Activated naive CD8-positive, alpha-beta T cell treated with anti-CD3 and anti-CD28 coated beads, Interleukin-2, amount 50 U/mL, for 24 hours (primary cell): ENCODE data around the gene PLXDC2.

Experiments used
- ATAC-seq: fragments of 150-1000 bp; cut with Tn5 transposase; one replicate; pipeline ENCODE4 v1.10.0; 2021
- DNase-seq: peaks from one replicate; pipeline ENCODE4 v3.0.0; 2021
- H3K27ac Mint-ChIP-seq: one replicate; pipeline ENCODE4 v1.8.0; 2021; ENCODE audit warnings: mild to moderate bottlenecking, mixed read lengths
- H3K27me3 Mint-ChIP-seq: one replicate; pipeline ENCODE4 v1.8.0; 2021; ENCODE audit warnings: mixed read lengths
- H3K36me3 Mint-ChIP-seq: one replicate; pipeline ENCODE4 v1.8.0; 2021; ENCODE audit warnings: low read depth, mixed read lengths
- H3K4me1 Mint-ChIP-seq: one replicate; pipeline ENCODE4 v1.8.0; 2021; ENCODE audit warnings: mixed read lengths
- H3K4me3 Mint-ChIP-seq: one replicate; pipeline ENCODE4 v1.8.0; 2021; ENCODE audit warnings: mild to moderate bottlenecking, moderate library complexity, mixed read lengths
- H3K9me3 Mint-ChIP-seq: one replicate; pipeline ENCODE4 v1.8.0; 2021; ENCODE audit warnings: mixed read lengths

PLXDC2 gene

DNA sequence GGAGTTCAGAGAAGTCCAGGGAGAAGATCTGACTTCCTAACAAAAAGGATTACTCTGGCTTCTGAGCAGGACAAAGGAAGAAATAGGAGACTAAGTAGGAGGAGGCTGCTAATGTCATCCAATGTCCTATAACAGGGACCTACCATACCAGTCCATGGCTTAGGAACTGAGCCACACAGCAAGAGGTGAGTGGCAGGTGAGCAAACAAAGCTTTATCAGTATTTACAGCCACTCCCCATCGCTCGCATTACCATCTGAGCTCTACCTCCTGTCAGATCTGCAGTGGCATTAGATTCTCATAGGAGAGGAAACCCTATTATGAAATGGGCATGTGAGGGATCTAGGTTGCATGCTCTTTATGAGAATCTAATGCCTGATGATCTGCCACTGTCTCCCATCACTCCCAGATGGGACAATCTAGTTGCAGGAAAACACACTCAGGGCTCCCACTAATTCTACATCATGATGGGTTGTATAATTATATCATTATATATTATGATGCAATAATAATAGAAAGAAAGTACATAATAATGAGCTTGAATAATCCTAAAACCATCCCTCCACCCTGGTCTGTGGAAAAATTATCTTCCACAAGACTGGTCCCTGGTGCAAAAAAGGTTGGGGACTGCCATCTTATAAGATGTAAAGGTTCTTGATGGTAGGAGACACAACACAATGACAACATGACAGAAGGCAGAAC, 487.4 kb downstream of the PLXDC2 start:
- Mint-ChIP-seq H3K4me3 (no peak overlapping the region), H3K27ac (no peak overlapping the region), H3K4me1 (no peaks in the 10 kb centered on the region), H3K9me3 (peaks cover 11% of the 10 kb centered on the region), H3K27me3 (no peaks in the 10 kb centered on the region), H3K36me3 (no peaks in the 10 kb centered on the region)
- ATAC-seq (no peak), DNase-seq (no peak)

DNA sequence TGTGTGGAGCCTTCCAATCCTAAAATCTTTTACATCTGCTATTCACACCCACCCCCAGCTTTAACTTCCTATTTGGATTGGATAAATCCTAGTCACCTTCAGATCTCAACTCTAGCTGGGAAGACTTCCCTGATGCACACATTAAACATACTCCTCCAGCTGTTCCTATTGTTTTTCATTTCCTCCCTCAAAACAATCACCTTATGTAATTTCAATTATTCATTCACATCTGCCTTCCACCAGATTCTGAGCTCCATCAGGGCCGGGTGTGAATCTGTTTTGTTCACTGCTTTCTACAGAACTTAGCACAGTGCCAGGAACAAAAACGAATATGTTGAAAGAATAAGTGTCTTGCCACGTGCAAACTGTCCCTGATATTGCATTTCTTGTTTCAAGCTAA, 497.4 kb downstream of the PLXDC2 start:
- no peak for DNase-seq
- ATAC-seq = no peak
- H3K27ac Mint-ChIP-seq = no peak overlapping the region
- no peaks in the 10 kb centered on the region for H3K36me3 Mint-ChIP-seq
- peaks cover 32% of the 10 kb centered on the region for H3K9me3 Mint-ChIP-seq
- H3K4me1 Mint-ChIP-seq = no peaks in the 10 kb centered on the region
- H3K4me3 Mint-ChIP-seq = no peak overlapping the region
- no peaks in the 10 kb centered on the region for H3K27me3 Mint-ChIP-seq

DNA sequence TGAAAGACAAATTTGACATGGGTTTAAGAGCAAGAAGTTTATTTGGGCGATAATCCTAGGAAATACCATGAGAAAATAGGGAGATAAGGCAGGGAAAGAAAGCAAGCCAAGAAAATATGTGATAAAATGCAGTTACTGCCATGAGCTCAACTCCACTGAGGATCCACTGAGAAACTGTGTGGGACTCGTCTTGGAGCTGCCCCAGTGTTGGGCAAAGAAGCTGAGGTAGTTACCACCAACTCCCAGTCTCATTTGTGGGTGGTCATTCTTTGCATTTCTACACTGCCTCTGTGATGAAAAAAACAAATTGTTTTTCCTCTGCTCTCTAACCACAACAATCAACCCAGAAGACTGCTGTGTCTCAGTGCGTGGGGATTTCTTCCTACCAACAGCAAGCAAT, 498.2 kb downstream of the PLXDC2 start:
- Mint-ChIP-seq H3K36me3 (no peaks in the 10 kb centered on the region), H3K9me3 (peaks cover 26% of the 10 kb centered on the region), H3K27ac (no peak overlapping the region), H3K4me3 (no peak overlapping the region), H3K4me1 (no peaks in the 10 kb centered on the region), H3K27me3 (no peaks in the 10 kb centered on the region)
- ATAC-seq = no peak
- no peak for DNase-seq

DNA sequence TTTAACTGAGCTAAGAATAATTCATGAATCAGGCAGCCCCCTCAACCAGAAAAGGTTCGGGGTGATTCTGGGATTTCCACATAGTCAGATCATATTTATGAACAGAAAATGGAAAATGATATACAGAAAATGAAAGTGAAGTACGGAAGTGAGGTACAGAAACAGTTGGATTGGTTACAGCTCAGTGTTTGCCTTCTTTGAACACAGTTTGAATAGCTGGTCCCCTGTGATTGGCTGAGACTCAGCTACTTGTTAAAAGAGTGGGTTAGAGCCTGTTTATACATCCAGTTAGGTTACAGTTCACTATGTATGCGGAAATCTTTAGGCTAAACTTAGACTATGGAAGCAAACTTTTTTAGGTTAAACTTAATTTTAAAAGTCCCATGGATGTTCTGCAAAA, 511.7 kb downstream of the PLXDC2 start:
- H3K36me3 Mint-ChIP-seq = no peaks in the 10 kb centered on the region
- H3K9me3 Mint-ChIP-seq = peaks cover 17% of the 10 kb centered on the region
- no peaks in the 10 kb centered on the region for H3K27me3 Mint-ChIP-seq
- H3K4me3 Mint-ChIP-seq = no peak overlapping the region
- ATAC-seq (no peak), DNase-seq (no peak)
- H3K27ac Mint-ChIP-seq = no peak overlapping the region
- H3K4me1 Mint-ChIP-seq = no peaks in the 10 kb centered on the region

DNA sequence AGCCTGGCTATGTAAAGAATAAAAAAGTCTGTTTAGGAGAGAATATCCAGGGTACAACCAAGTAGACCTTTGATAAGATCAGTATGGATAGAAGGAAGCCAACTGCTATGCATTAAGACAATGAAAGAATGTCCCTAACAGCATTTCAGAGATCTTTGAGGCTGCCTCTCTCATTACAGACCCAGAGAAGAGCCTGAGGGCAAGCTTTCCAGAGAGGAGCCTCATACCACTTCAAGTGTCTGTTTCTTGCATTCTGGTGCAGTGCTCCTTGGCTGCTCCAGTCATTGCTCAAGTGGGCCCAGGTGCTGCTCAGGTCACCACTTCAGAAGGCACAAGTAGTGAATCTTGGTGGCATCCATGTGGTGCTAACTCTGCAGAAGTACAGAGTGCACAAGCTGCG, 514.0 kb downstream of the PLXDC2 start:
- no peaks in the 10 kb centered on the region for H3K4me1 Mint-ChIP-seq
- no peak overlapping the region for H3K4me3 Mint-ChIP-seq
- DNase-seq (no peak), ATAC-seq (no peak)
- no peaks in the 10 kb centered on the region for H3K27me3 Mint-ChIP-seq
- H3K36me3 Mint-ChIP-seq = no peaks in the 10 kb centered on the region
- H3K9me3 Mint-ChIP-seq = peaks cover 32% of the 10 kb centered on the region
- no peak overlapping the region for H3K27ac Mint-ChIP-seq

DNA sequence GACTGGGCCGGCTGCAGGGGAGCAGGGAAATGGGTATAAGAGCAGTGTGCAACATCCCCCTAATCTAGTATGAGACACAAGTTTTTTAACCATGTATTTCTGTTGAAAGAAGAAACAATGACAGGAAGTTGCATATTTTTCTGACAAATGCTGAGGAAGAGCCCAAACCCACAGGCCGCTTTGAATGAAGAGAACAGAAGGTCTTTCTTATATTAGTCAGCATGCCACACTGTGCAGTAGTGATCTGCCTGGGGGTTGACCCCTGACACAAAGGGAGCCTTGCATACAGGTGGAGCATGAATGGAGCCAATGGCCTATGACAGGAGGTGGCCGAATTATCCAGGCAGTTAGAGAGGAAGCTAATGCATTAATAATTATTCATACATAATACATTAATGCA, 518.3 kb downstream of the PLXDC2 start:
- Mint-ChIP-seq H3K4me1 (no peaks in the 10 kb centered on the region), H3K9me3 (peaks cover 29% of the 10 kb centered on the region), H3K27ac (no peak overlapping the region), H3K27me3 (no peaks in the 10 kb centered on the region), H3K36me3 (no peaks in the 10 kb centered on the region), H3K4me3 (no peak overlapping the region)
- DNase-seq (no peak), ATAC-seq (no peak)
